Measurements from ENCODE around the gene ITGAL. TPM values are rescaled to one million over a fixed set of nuclear protein-coding genes. Genes with fewer than 3 reads are reported as not detected.
"Not testable (repeated sequence)": the region's sequence is repeated elsewhere in the genome, so short reads cannot be mapped to it uniquely, and the experiment has no call there.

Gene ITGAL
- total and polyA plus RNA-seq, 2 donors (not counting 3 experiments of a cell fraction or from before 2014, with no cell fraction given) = not detected

GRCh38 chr16:30459456-30459855 is 13.1 kb upstream of the ITGAL start:
- intact Hi-C loops (cut with micrococcal nuclease) = loop anchor here (5.0 kb wide), 1 partner anchor 58 kb away; no protein-coding TSS in a partner anchor

GRCh38 chr16:30461426-30461825 is 11.1 kb upstream of the ITGAL start:
- H3K27me3 ChIP-seq (ENCODE audit: control insufficient read depth in 2 of 2, insufficient read depth in 2 of 2, low read length in 2 of 2); H3K36me3 ChIP-seq (ENCODE audit: control insufficient read depth in 2 of 2, extremely low read depth in 1 of 2, insufficient read depth in 2 of 2, low read length in 2 of 2); dilution Hi-C loops (cut with MboI; ENCODE audit: extremely low pct_ligation_motif_present, low sequenced_read_pairs); H3K4me3 ChIP-seq (replicated peaks in 1 of 3; ENCODE audit: insufficient read depth in 1 of 3, low read depth in 1 of 3, low read length in 3 of 3); H4K20me1 ChIP-seq (replicated peaks; ENCODE audit: control insufficient read depth, extremely low read depth, insufficient read depth, low read length); H3K4me2 ChIP-seq (ENCODE audit: insufficient read depth, low read length); H3K79me2 ChIP-seq (ENCODE audit: control insufficient read depth, insufficient read depth, low read length); H3K9me3 ChIP-seq (replicated peaks; ENCODE audit: control insufficient read depth, insufficient read depth, low read length); H3K27ac ChIP-seq (ENCODE audit: insufficient read depth, low read depth, low read length); FAIRE-seq; H3K9me1 ChIP-seq (replicated peaks; ENCODE audit: control insufficient read depth, extremely low read depth, insufficient read depth, low read length); H2AFZ ChIP-seq (ENCODE audit: low read depth, low read length); BruUV-seq (replicated peaks); H3K4me1 ChIP-seq (ENCODE audit: control insufficient read depth, extremely low read depth, insufficient read depth, low read length); H3K9ac ChIP-seq (replicated peaks; ENCODE audit: extremely low read depth, insufficient read depth, low read length); intact Hi-C loops (cut with micrococcal nuclease); DNase-seq (ENCODE audit: low read depth, low spot score): not testable (repeated sequence)
- ChIA-PET CTCF (interaction anchor here (0.9 to 1.0 kb wide), 2 partner anchors 11 to 30 kb away, joined by 3 to 4 read pairs; no protein-coding TSS in a partner anchor), POLR2A (interaction anchor here (0.7 kb wide), 1 partner anchor 12 kb away, joined by 5 read pairs; no protein-coding TSS in a partner anchor)

More at GRCh38 chr16:30459456-30459855, 13.1 kb upstream of the ITGAL start:
- Histone ChIP-seq H4K20me1 (replicated peaks; ENCODE audit: control insufficient read depth, extremely low read depth, insufficient read depth, low read length) (no peaks in the 10 kb centered on the region), H3K9me1 (replicated peaks; ENCODE audit: control insufficient read depth, extremely low read depth, insufficient read depth, low read length) (no peaks in the 10 kb centered on the region), H3K79me2 (ENCODE audit: control insufficient read depth, insufficient read depth, low read length) (no peaks in the 10 kb centered on the region), H3K4me2 (ENCODE audit: insufficient read depth, low read length) (no peak overlapping the region), H3K27me3 (ENCODE audit: control insufficient read depth in 2 of 2, insufficient read depth in 2 of 2, low read length in 2 of 2) (peaks cover 0 to 5% of the 10 kb centered on the region in 2 experiments), H2AFZ (ENCODE audit: low read depth, low read length) (no peak overlapping the region), H3K9ac (replicated peaks; ENCODE audit: extremely low read depth, insufficient read depth, low read length) (no peak overlapping the region), H3K9me3 (replicated peaks; ENCODE audit: control insufficient read depth, insufficient read depth, low read length) (no peaks in the 10 kb centered on the region), H3K27ac (ENCODE audit: insufficient read depth, low read depth, low read length) (no peak overlapping the region), H3K4me1 (ENCODE audit: control insufficient read depth, extremely low read depth, insufficient read depth, low read length) (no peaks in the 10 kb centered on the region), H3K36me3 (ENCODE audit: control insufficient read depth in 2 of 2, extremely low read depth in 1 of 2, insufficient read depth in 2 of 2, low read length in 2 of 2) (no peaks in the 10 kb centered on the region), H3K4me3 (replicated peaks in 1 of 3; ENCODE audit: insufficient read depth in 1 of 3, low read depth in 1 of 3, low read length in 3 of 3) (no peak overlapping the region)
- CTCF ChIA-PET = interaction anchor here (0.6 to 1.4 kb wide), 2 partner anchors 12 to 30 kb away, joined by 3 to 4 read pairs; partner anchors contain the start of gene DCTPP1
- no TSS peak for BruUV-seq (replicated peaks)
- FAIRE-seq = no peak
- dilution Hi-C loops (cut with MboI; ENCODE audit: extremely low pct_ligation_motif_present, low sequenced_read_pairs) = no loop called here
- POLR2A ChIA-PET = no interaction called here
- no peak for TF ChIP-seq FOS (IDR thresholded peaks at IDR 0.05; ENCODE audit: borderline replicate concordance, insufficient read depth, low read length)
- no peak for TF ChIP-seq CTCF (IDR thresholded peaks at IDR 0.05; ENCODE audit: extremely low read depth in 1 of 2, insufficient read depth in 1 of 2, low read depth in 1 of 2, low read length in 2 of 2)
- no peak for TF ChIP-seq JUN (IDR thresholded peaks at IDR 0.05; ENCODE audit: borderline replicate concordance, insufficient read depth, insufficient read length, low read depth)
- TF ChIP-seq MAX (IDR thresholded peaks at IDR 0.05; ENCODE audit: insufficient read depth, insufficient read length) = no peak
- TF ChIP-seq EZH2 (IDR thresholded peaks at IDR 0.05; ENCODE audit: borderline replicate concordance, low read depth, low read length, severe bottlenecking) = no peak
- TF ChIP-seq POLR2A (IDR thresholded peaks at IDR 0.05; ENCODE audit: low read depth, low read length) = no peak
- TF ChIP-seq MYC (IDR thresholded peaks at IDR 0.05; ENCODE audit: low read depth, low read length) = no peak
- TF ChIP-seq GATA2 (IDR thresholded peaks at IDR 0.05; ENCODE audit: insufficient read depth, insufficient read length, low read depth, low read length) = no peak
- TF ChIP-seq POLR2AphosphoS5 (IDR thresholded peaks at IDR 0.05; ENCODE audit: insufficient read depth, low read depth, low read length) = no peak
- DNase-seq (ENCODE audit: low read depth, low spot score) = no peak

All from endothelial cell of umbilical vein (primary cell).